ENCODE data around the gene GSTM5. TPM values are rescaled to one million over a fixed set of nuclear protein-coding genes. Genes with fewer than 3 reads are reported as not detected.

The GSTM5 gene
- total and polyA plus RNA-seq, 12 donors, result 0.48 to 10.5 (median 3.3) TPM

DNA sequence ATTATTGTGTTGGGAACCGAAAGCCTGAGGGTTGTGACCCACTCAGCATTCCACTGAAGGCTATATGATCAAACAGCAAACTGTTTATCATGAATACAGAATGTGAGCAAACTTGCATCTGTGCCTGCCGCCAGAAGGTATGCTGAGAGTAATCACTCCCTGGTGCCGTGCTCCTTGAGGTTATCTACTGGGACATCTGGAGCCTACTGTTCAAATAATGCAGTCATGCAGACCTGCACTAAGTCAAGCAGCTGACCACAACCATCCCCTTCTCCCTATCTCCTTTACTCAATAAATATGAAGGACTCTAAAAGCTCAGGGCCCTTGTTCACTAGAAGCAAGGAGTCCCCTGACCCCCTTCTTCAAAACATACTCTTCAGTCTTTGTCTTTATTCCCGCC, 13.5 kb downstream of the GSTM5 start:
- intact Hi-C loops (cut with DNase I), result no loop called here
- Histone ChIP-seq H3K4me1 (replicated peaks in 1 of 2) (no peaks in the 10 kb centered on the region), H3K27me3 (no peaks in the 10 kb centered on the region), H3K36me3 (replicated peaks in 1 of 2) (no peaks in the 10 kb centered on the region), H3K27ac (no peak overlapping the region), H3K4me3 (no peak overlapping the region), H3K9me3 (replicated peaks in 1 of 3) (no peaks in the 10 kb centered on the region)
- no peak for DNase-seq
- no peak for TF ChIP-seq POLR2A (IDR thresholded peaks at IDR 0.05)
- TF ChIP-seq CTCF (IDR thresholded peaks at IDR 0.05), result no peak
- 88 to 98% (median 91%) methylated on average over 4 of the region's 4 CpGs for WGBS, 4 donors

- 62 to 83% (median 79%) methylated on average over 1 of the region's 1 CpG for WGBS, 4 donors
- no peak for DNase-seq
These were observed 14.0 kb downstream of the GSTM5 start for GRCh38 chr1:109726007-109726406.

GRCh38 chr1:109726728-109727373, 14.8 kb downstream of the GSTM5 start:
- Histone ChIP-seq H3K4me1 (replicated peaks in 1 of 2) (no peaks in the 10 kb centered on the region), H3K9me3 (replicated peaks in 1 of 3) (no peaks in the 10 kb centered on the region), H3K36me3 (replicated peaks in 1 of 2) (no peaks in the 10 kb centered on the region), H3K27ac (no peak overlapping the region), H3K4me3 (no peak overlapping the region), H3K27me3 (no peaks in the 10 kb centered on the region)
- DNase-seq, result no peak
- intact Hi-C loops (cut with DNase I), result no loop called here
- 89 to 91% (median 91%) methylated on average over 12 of the region's 12 CpGs for WGBS, 4 donors
- TF ChIP-seq POLR2A (IDR thresholded peaks at IDR 0.05) (no peak), CTCF (IDR thresholded peaks at IDR 0.05) (no peak)

More at GRCh38 chr1:109726007-109726406, 14.0 kb downstream of the GSTM5 start:
- Histone ChIP-seq H3K4me3 (no peak overlapping the region), H3K27me3 (no peaks in the 10 kb centered on the region), H3K36me3 (replicated peaks in 1 of 2) (no peaks in the 10 kb centered on the region), H3K9me3 (replicated peaks in 1 of 3) (no peaks in the 10 kb centered on the region), H3K27ac (no peak overlapping the region), H3K4me1 (replicated peaks in 1 of 2) (no peaks in the 10 kb centered on the region)
- intact Hi-C loops (cut with DNase I), result no loop called here
- TF ChIP-seq POLR2A (IDR thresholded peaks at IDR 0.05) (no peak), CTCF (IDR thresholded peaks at IDR 0.05) (no peak)

DNA sequence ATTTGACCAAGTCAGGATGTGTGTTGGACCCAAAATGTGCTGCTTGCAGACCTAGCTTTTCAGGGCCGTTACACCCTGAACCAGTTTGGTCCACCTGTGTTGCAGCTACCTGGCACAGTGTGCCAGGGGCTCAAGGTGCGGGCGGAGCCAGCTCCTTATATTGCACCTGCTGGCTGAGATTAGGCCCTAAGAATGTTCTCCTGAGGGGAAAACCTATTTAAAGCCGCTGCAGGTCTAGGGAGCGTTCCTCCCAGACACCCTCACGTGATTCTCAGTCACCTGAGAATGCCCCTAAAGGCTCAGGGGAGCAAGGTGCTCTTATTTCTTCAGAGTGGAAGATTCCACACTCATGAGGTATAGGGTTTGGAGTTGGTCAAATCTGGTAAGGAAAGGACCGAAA, 16.8 kb downstream of the GSTM5 start:
- intact Hi-C loops (cut with DNase I), result no loop called here
- H3K4me1 ChIP-seq (replicated peaks in 1 of 2), result no peaks in the 10 kb centered on the region
- no peak overlapping the region for H3K27ac ChIP-seq
- no peak for TF ChIP-seq CTCF (IDR thresholded peaks at IDR 0.05)
- TF ChIP-seq POLR2A (IDR thresholded peaks at IDR 0.05), result no peak
- no peaks in the 10 kb centered on the region for H3K27me3 ChIP-seq
- no peak overlapping the region for H3K4me3 ChIP-seq
- no peak for DNase-seq
- H3K36me3 ChIP-seq (replicated peaks in 1 of 2), result no peaks in the 10 kb centered on the region
- 83 to 91% (median 86%) methylated on average over 5 to 7 of the region's 7 CpGs for WGBS, 4 donors
- no peaks in the 10 kb centered on the region for H3K9me3 ChIP-seq (replicated peaks in 1 of 3)

Measured in adrenal gland (tissue), 12 donors.